SK-N-SH (cell line): ENCODE measurements around the gene BRD2. TPM values are rescaled to one million over a fixed set of nuclear protein-coding genes. Genes with fewer than 3 reads are reported as not detected.

Experiments used
- CTCF ChIA-PET: fragments of 300-600, 350-600 bp; formaldehyde crosslinking; extraction: SDS; loops from one replicate; lab custom pipeline; 2021; lab: Yijun Ruan, JAX
- POLR2A ChIA-PET: fragments of 350-600 bp; sonication (Branson Sonifier 250); formaldehyde crosslinking; extraction: SDS; loops from one replicate; lab custom pipeline; 2020; ENCODE audit warnings: antibody characterized with exemption, inconsistent platforms; lab: Yijun Ruan, JAX
- DNase-seq: peaks from one replicate; pipeline ENCODE4 v3.0.0; 2012
- H2AFZ ChIP-seq: fragments of 200-600 bp; sonication (generic); 2 replicates; pipeline ENCODE4 v1.8.1; 2016; ENCODE audit warnings: antibody characterized with exemption, mild to moderate bottlenecking, low read depth
- H3F3A ChIP-seq: fragments of 200-600 bp; sonication (generic); replicated peaks from 2 replicates; pipeline ENCODE3; 2016; ENCODE audit warnings: antibody characterized with exemption, mild to moderate bottlenecking; ENCODE audit not compliant: insufficient read depth
- H3K27ac ChIP-seq, 2 experiments: fragments of 200-500 bp in 1 of 2; fragments of 200-600 bp in 1 of 2; sonication (Bioruptor generic) in 1 of 2; sonication (generic), shearing (Covaris generic) in 1 of 2; 2 replicates each; pipeline versions ENCODE4 v1.5.1 to v1.6.1; 2014 to 2016; ENCODE audit warnings: low read depth in 2 of 2, inconsistent platforms in 1 of 2, low read length in 1 of 2, mild to moderate bottlenecking in 1 of 2, mixed read lengths in 1 of 2
- H3K27me3 ChIP-seq: fragments of 200-600 bp; sonication (generic), shearing (Covaris generic); 2 replicates; pipeline ENCODE4 v1.6.1; 2016; ENCODE audit warnings: mixed run types; ENCODE audit not compliant: insufficient read depth
- H3K36me3 ChIP-seq, 2 experiments: fragments of 200-500 bp in 1 of 2; fragments of 200-600 bp in 1 of 2; sonication (Bioruptor generic) in 1 of 2; sonication (generic) in 1 of 2; replicated peaks in 1 of 2; 2 replicates each; pipeline versions ENCODE3 to v1.5.1; 2014 to 2016; ENCODE audit warnings: low read length in 1 of 2, mild to moderate bottlenecking in 1 of 2; ENCODE audit not compliant: insufficient read depth in 2 of 2, control insufficient read depth in 1 of 2
- H3K4me1 ChIP-seq, 2 experiments: fragments of 200-500 bp in 1 of 2; fragments of 200-600 bp in 1 of 2; sonication (Bioruptor generic) in 1 of 2; sonication (generic), shearing (Covaris generic) in 1 of 2; 2 replicates each; pipeline versions ENCODE4 v1.5.1 to v1.6.1; 2014 to 2016; ENCODE audit warnings: low read depth in 1 of 2, low read length in 1 of 2, mixed run types in 1 of 2; ENCODE audit not compliant: insufficient read depth in 2 of 2, control insufficient read depth in 1 of 2
- H3K4me2 ChIP-seq: fragments of 200-600 bp; sonication (generic), shearing (Covaris generic); 2 replicates; pipeline ENCODE4 v1.6.1; 2017; ENCODE audit warnings: mixed run types
- H3K4me3 ChIP-seq, 2 experiments: fragments of 200-500 bp in 1 of 2; fragments of 200-600 bp in 1 of 2; sonication (Bioruptor generic) in 1 of 2; sonication (generic), shearing (Covaris generic) in 1 of 2; 2 replicates each; pipeline versions ENCODE4 v1.5.1 to v1.8.1; 2014 to 2016; ENCODE audit warnings: low read depth in 2 of 2, inconsistent platforms in 1 of 2, low read length in 1 of 2, mild to moderate bottlenecking in 1 of 2, mixed read lengths in 1 of 2, moderate library complexity in 1 of 2
- H3K79me2 ChIP-seq: fragments of 200-600 bp; sonication (generic); 2 replicates; pipeline ENCODE4 v1.8.1; 2017; ENCODE audit warnings: mild to moderate bottlenecking; ENCODE audit not compliant: insufficient read depth
- H3K9ac ChIP-seq: fragments of 200-600 bp; sonication (generic); 2 replicates; pipeline ENCODE4 v1.6.1; 2017; ENCODE audit warnings: mixed run types
- H3K9me2 ChIP-seq: fragments of 200-600 bp; sonication (generic); 2 replicates; pipeline ENCODE4 v1.6.1; 2017; ENCODE audit warnings: mixed run types
- H3K9me3 ChIP-seq: fragments of 200-600 bp; sonication (generic); 2 replicates; pipeline ENCODE4 v1.6.1; 2017; ENCODE audit warnings: mixed run types, mild to moderate bottlenecking, moderate library complexity
- H4K20me1 ChIP-seq: fragments of 200-600 bp; sonication (generic); 2 replicates; pipeline ENCODE4 v1.6.1; 2017; ENCODE audit warnings: mild to moderate bottlenecking, mixed run types; ENCODE audit not compliant: insufficient read depth
- CHD2 ChIP-seq: fragments of 150-350 bp; IDR thresholded peaks from 2 replicates; pipeline ENCODE4 v1.6.1; 2018; ENCODE audit warnings: low read length; ENCODE audit not compliant: partially characterized antibody
- EZH2phosphoT487 ChIP-seq: fragments of 200-600 bp; sonication (generic); IDR thresholded peaks from 2 replicates; pipeline ENCODE4 v1.6.1; 2017; ENCODE audit warnings: low read depth, mixed run types, mild to moderate bottlenecking, antibody characterized with exemption, moderate library complexity, borderline replicate concordance
- JUND ChIP-seq: IDR thresholded peaks from 2 replicates; pipeline ENCODE4 v1.4.0; 2012
- MAX ChIP-seq: IDR thresholded peaks from 2 replicates; pipeline ENCODE4 v1.4.0; 2012; ENCODE audit warnings: low read depth
- POLR2AphosphoS5 ChIP-seq: IDR thresholded peaks from 2 replicates; pipeline ENCODE4 v1.6.1; 2012; ENCODE audit warnings: low read depth, low read length
- RAD21 ChIP-seq: IDR thresholded peaks from 2 replicates; pipeline ENCODE4 v1.6.1; 2012; ENCODE audit warnings: mild to moderate bottlenecking, low read length
- RFX5 ChIP-seq: IDR thresholded peaks from 2 replicates; pipeline ENCODE4 v1.6.1; 2012; ENCODE audit warnings: mild to moderate bottlenecking, improper control_type of control experiment, low read length
- SIN3A ChIP-seq: IDR thresholded peaks from 2 replicates; pipeline ENCODE4 v1.6.1; 2012; ENCODE audit warnings: low read depth, mild to moderate bottlenecking, low read length, moderate library complexity, borderline replicate concordance
- SMC3 ChIP-seq: IDR thresholded peaks from 2 replicates; pipeline ENCODE4 v1.6.1; 2012; ENCODE audit warnings: low read depth, low read length, improper control_type of control experiment
- TAF1 ChIP-seq: IDR thresholded peaks from 2 replicates; pipeline ENCODE4 v1.6.1; 2012; ENCODE audit warnings: low read depth, mild to moderate bottlenecking, low read length, moderate library complexity, borderline replicate concordance
- TCF12 ChIP-seq: IDR thresholded peaks from 2 replicates; pipeline ENCODE4 v1.4.0; 2012
- TEAD4 ChIP-seq: IDR thresholded peaks from 2 replicates; pipeline ENCODE4 v1.4.0; 2012; ENCODE audit warnings: mild to moderate bottlenecking, borderline replicate concordance; ENCODE audit not compliant: insufficient read depth
- WGBS: methylation state at CpG from one replicate; pipeline ENCODE4 v1.1.6; 2017; ENCODE audit warnings: low lambda C conversion rate; 5-methylcytosine and 5-hydroxymethylcytosine counted together
- polyA plus RNA-seq, 3 experiments: library from polyadenylated mRNA; depleted of rRNA; stranded (reverse); fragments of >200 nt; gene quantifications; 2 replicates each; pipeline ENCODE4 v1.2.3, GENCODE V29; 2012
- TF ChIP-seq, protein P1 (sequence below): fragments of 150-350 bp; IDR thresholded peaks from 2 replicates; pipeline ENCODE4 v1.6.1; 2016; ENCODE audit warnings: mild to moderate bottlenecking, low read depth, low read length
- TF ChIP-seq, protein P2 (sequence below): IDR thresholded peaks from 2 replicates; pipeline ENCODE4; 2012
- TF ChIP-seq, protein P3 (sequence below): fragments of 200-600 bp; sonication (generic); IDR thresholded peaks from 2 replicates; pipeline ENCODE4 v1.6.1; 2017; ENCODE audit warnings: antibody characterized with exemption, mild to moderate bottlenecking, moderate library complexity

The BRD2 gene
- polyA plus RNA-seq, 1 of the 3 experiments (the other 2 are of a cell fraction) = 104 TPM

DNA sequence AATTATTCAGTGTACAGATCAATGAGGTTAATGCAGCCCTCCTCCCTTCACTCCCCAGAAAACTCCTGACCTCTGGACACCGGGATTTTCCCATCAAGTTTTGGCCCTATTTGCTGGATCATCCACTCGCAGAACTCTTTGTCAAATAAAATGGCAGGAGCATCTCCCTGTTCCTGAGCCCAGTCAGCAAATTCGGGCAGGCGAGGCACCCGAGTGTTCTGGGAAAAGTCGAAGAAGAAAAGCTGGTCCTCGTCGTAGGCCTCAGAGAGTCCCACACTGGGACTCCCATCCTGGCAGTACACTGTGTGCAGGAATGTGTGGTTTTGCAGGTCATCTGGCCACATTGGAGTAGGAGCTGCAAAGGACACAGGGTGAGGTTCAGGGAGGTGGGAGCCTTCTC lies 17.9 kb upstream of the BRD2 start:
- Histone ChIP-seq H4K20me1 (no peaks in the 10 kb centered on the region), H3K9ac (no peak overlapping the region)
- no peak for TF ChIP-seq TAF1
- TF ChIP-seq TCF12 = no peak
- TF ChIP-seq, protein P1, sequence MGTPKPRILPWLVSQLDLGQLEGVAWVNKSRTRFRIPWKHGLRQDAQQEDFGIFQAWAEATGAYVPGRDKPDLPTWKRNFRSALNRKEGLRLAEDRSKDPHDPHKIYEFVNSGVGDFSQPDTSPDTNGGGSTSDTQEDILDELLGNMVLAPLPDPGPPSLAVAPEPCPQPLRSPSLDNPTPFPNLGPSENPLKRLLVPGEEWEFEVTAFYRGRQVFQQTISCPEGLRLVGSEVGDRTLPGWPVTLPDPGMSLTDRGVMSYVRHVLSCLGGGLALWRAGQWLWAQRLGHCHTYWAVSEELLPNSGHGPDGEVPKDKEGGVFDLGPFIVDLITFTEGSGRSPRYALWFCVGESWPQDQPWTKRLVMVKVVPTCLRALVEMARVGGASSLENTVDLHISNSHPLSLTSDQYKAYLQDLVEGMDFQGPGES = no peak
- no peak for TF ChIP-seq JUND
- TF ChIP-seq POLR2AphosphoS5 = no peak
- TF ChIP-seq EZH2phosphoT487 = no peak
- TF ChIP-seq, all 33 proteins: peak for 0
- Histone ChIP-seq H3F3A (no peaks in the 10 kb centered on the region), H3K36me3 (no peaks in the 10 kb centered on the region), H3K4me2 (no peak overlapping the region), H3K79me2 (no peaks in the 10 kb centered on the region), H3K27ac (no peak overlapping the region), H3K9me3 (peaks cover 10% of the 10 kb centered on the region), H3K4me1 (peaks cover 0 to 6% of the 10 kb centered on the region in 2 experiments; a peak in 1 of 4 replicates), H3K27me3 (no peaks in the 10 kb centered on the region; the same call in 1 of the 2 replicates), H3K4me3 (no peak overlapping the region), H2AFZ (no peak overlapping the region), H3K9me2 (no peaks in the 10 kb centered on the region)
- POLR2A ChIA-PET = no interaction called here
- CTCF ChIA-PET = interaction anchor here (1.1 to 10.8 kb wide), 4 partner anchors 12 to 298 kb away, joined by 3 to 187 read pairs (median 52); partner anchors contain the start of gene HLA-DMB
- no peak for DNase-seq
- WGBS = 84% methylated on average over 8 of the region's 8 CpGs

GRCh38 chr6:32952817-32953739 lies 15.3 kb upstream of the BRD2 start, which contains the start of gene HLA-DMA:
TSS of gene HLA-DMA (minus strand) at chr6:32953097. CDS start at chr6:32953036, 61 bp downstream.
- Histone ChIP-seq H2AFZ (peak within 1 kb of the TSS; percentile 44; the same call in 1 of the 2 replicates), H3K27me3 (no peaks in the 10 kb centered on the region), H3K4me2 (peak within 1 kb of the TSS; percentile 51; the same call in 1 of the 2 replicates), H3K4me1 (peaks cover 0 to 6% of the 10 kb centered on the region in 2 experiments; a peak in 1 of 4 replicates), H3K9me2 (no peaks in the 10 kb centered on the region), H3K27ac (no peak within 1 kb of the TSS), H3F3A (no peaks in the 10 kb centered on the region), H3K9me3 (peaks cover 4% of the 10 kb centered on the region; the same call in 1 of the 2 replicates), H3K9ac (no peak within 1 kb of the TSS), H3K4me3 (peak within 1 kb of the TSS in 1 of 2 experiments; percentile 27; a peak in 1 of 4 replicates), H4K20me1 (no peaks in the 10 kb centered on the region), H3K79me2 (no peaks in the 10 kb centered on the region), H3K36me3 (no peaks in the 10 kb centered on the region)
- ChIA-PET POLR2A (interaction anchor here (0.5 to 1.3 kb wide), 2 partner anchors 19 to 31 kb away, joined by 3 to 7 read pairs; no protein-coding TSS in a partner anchor), CTCF (interaction anchor here (0.6 to 10.8 kb wide), 28 partner anchors 11 to 1314 kb away, joined by 3 to 187 read pairs (median 4); partner anchors contain the start of genes BRD2, HLA-DMB, PSMB9 and TAP1)
- WGBS = 52% methylated on average over 10 of the region's 10 CpGs
- DNase-seq = peak; percentile 42
- no peak for TF ChIP-seq JUND
- TF ChIP-seq, protein P2, sequence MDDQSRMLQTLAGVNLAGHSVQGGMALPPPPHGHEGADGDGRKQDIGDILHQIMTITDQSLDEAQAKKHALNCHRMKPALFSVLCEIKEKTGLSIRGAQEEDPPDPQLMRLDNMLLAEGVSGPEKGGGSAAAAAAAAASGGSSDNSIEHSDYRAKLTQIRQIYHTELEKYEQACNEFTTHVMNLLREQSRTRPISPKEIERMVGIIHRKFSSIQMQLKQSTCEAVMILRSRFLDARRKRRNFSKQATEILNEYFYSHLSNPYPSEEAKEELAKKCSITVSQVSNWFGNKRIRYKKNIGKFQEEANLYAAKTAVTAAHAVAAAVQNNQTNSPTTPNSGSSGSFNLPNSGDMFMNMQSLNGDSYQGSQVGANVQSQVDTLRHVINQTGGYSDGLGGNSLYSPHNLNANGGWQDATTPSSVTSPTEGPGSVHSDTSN = 0 out of 2 replicates have a peak, but pooled peaks have one; percentile 5
- TF ChIP-seq, protein P3, sequence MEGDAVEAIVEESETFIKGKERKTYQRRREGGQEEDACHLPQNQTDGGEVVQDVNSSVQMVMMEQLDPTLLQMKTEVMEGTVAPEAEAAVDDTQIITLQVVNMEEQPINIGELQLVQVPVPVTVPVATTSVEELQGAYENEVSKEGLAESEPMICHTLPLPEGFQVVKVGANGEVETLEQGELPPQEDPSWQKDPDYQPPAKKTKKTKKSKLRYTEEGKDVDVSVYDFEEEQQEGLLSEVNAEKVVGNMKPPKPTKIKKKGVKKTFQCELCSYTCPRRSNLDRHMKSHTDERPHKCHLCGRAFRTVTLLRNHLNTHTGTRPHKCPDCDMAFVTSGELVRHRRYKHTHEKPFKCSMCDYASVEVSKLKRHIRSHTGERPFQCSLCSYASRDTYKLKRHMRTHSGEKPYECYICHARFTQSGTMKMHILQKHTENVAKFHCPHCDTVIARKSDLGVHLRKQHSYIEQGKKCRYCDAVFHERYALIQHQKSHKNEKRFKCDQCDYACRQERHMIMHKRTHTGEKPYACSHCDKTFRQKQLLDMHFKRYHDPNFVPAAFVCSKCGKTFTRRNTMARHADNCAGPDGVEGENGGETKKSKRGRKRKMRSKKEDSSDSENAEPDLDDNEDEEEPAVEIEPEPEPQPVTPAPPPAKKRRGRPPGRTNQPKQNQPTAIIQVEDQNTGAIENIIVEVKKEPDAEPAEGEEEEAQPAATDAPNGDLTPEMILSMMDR = peak; percentile 77
- TF ChIP-seq RFX5 = peak; percentile 99
- TF ChIP-seq SMC3 = peak; percentile 49; the same call in 1 of the 2 replicates
- no peak for TF ChIP-seq CHD2
- 0 out of 2 replicates have a peak, but pooled peaks have one; percentile 27 for TF ChIP-seq SIN3A
- TF ChIP-seq RAD21 = peak; percentile 47
- no peak for TF ChIP-seq MAX
- TF ChIP-seq TEAD4 = no peak
